Neural crest cell (in vitro differentiated cells): ENCODE measurements around the gene SLC27A3. TPM values are rescaled to one million over a fixed set of nuclear protein-coding genes. Genes with fewer than 3 reads are reported as not detected.

Source experiments
- DNase-seq: peaks from one replicate; pipeline ENCODE4 v3.0.0; 2021; ENCODE audit warnings: low read depth, mixed read lengths, low spot score
- H3K27ac Mint-ChIP-seq: one replicate; pipeline ENCODE4 v1.8.0; 2021; ENCODE audit warnings: mild to moderate bottlenecking, mixed read lengths; ENCODE audit not compliant: unreplicated experiment
- H3K27me3 Mint-ChIP-seq: 2 replicates; pipeline ENCODE4 v1.8.0; 2021; ENCODE audit warnings: low read depth, mild to moderate bottlenecking, mixed read lengths
- H3K36me3 Mint-ChIP-seq: 2 replicates; pipeline ENCODE4 v1.8.0; 2021; ENCODE audit warnings: low read depth, mild to moderate bottlenecking, mixed read lengths
- H3K4me1 Mint-ChIP-seq: 2 replicates; pipeline ENCODE4 v1.8.0; 2021; ENCODE audit warnings: mixed read lengths
- H3K4me3 Mint-ChIP-seq: one replicate; pipeline ENCODE4 v1.8.0; 2021; ENCODE audit warnings: mild to moderate bottlenecking, mixed read lengths
- H3K9me3 Mint-ChIP-seq: 2 replicates; pipeline ENCODE4 v1.8.0; 2021; ENCODE audit warnings: mixed read lengths
- total RNA-seq: library from RNA; stranded (reverse); gene quantifications from 2 replicates; pipeline ENCODE4 v1.2.1, GENCODE V29; 2021
- TF ChIP-seq, protein P1 (sequence below): fragments of 200-600 bp; sonication (generic); conservative IDR thresholded peaks from 2 replicates; pipeline ENCODE4 v1.5.0; 2021; ENCODE audit warnings: antibody characterized with exemption, mild to moderate bottlenecking

Gene SLC27A3
- total RNA-seq, 1 donor from 2014 or later: 16.8 TPM

DNA sequence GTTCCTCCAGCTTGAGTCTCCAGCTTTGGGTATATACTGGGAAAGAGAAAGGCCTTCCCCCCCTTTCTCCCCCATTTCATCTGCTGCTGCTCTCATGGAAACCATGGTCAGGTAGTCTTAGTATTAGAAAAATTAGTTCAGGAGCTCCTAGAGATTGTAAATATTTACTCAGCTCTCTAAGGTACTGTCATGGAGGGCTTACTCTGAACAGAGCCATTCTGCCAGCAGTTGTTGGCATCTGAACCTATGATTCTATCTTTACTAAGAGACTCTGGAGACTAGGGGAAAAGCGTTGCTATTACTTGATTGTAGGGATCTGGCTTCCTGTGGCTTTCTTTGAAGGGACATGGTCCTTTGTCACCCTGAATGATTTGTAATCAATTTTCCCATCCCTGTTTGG is 41.2 kb upstream of the SLC27A3 start:
- Mint-ChIP-seq H3K4me3 (peak overlapping the region; percentile 33), H3K4me1 (peaks cover 43% of the 10 kb centered on the region), H3K36me3 (peaks cover 5% of the 10 kb centered on the region), H3K27me3 (no peaks in the 10 kb centered on the region), H3K27ac (peak overlapping the region; percentile 85), H3K9me3 (no peaks in the 10 kb centered on the region)
- TF ChIP-seq, protein P1, sequence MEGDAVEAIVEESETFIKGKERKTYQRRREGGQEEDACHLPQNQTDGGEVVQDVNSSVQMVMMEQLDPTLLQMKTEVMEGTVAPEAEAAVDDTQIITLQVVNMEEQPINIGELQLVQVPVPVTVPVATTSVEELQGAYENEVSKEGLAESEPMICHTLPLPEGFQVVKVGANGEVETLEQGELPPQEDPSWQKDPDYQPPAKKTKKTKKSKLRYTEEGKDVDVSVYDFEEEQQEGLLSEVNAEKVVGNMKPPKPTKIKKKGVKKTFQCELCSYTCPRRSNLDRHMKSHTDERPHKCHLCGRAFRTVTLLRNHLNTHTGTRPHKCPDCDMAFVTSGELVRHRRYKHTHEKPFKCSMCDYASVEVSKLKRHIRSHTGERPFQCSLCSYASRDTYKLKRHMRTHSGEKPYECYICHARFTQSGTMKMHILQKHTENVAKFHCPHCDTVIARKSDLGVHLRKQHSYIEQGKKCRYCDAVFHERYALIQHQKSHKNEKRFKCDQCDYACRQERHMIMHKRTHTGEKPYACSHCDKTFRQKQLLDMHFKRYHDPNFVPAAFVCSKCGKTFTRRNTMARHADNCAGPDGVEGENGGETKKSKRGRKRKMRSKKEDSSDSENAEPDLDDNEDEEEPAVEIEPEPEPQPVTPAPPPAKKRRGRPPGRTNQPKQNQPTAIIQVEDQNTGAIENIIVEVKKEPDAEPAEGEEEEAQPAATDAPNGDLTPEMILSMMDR: no peak
- no peak for DNase-seq

DNA sequence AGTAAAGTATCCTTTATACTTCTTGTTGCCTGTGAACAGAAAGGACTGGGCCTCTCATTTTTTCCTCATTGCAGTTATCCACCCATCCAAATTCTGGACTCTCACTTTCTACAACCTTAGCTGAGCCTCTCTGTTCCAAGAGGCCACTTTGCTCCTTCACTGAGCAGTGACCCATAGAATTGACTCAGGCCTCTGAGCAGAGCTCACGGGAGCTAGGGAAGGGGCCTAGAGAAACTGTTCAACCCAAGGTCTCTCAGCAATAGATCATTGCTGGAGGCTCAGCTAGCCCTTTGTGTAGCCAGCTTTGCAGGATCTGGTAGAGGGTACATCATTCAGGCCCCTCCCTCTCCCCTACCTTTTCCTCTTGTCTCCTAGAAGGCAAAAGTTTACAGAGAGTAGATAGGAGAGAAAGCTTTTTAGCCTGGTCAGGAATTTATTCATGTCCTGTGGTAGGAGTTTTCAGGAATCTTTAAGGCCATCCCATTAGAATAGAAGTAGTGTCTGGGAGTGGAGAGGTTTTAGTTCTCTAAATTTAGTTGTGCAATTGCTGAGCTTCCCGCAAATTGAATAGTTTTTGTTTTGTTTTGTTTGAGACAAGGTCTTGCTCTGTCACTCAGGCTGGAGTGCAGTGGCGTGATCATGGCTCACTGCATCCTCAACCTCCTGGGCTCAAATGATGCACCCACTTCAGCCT is 40.7 kb upstream of the SLC27A3 start:
- Mint-ChIP-seq H3K36me3 (peaks cover 5% of the 10 kb centered on the region), H3K9me3 (no peaks in the 10 kb centered on the region), H3K4me1 (peaks cover 37% of the 10 kb centered on the region), H3K4me3 (peak overlapping the region; percentile 36), H3K27me3 (no peaks in the 10 kb centered on the region), H3K27ac (peak overlapping the region; percentile 85)
- no peak for DNase-seq
- TF ChIP-seq, protein P1: no peak

DNA sequence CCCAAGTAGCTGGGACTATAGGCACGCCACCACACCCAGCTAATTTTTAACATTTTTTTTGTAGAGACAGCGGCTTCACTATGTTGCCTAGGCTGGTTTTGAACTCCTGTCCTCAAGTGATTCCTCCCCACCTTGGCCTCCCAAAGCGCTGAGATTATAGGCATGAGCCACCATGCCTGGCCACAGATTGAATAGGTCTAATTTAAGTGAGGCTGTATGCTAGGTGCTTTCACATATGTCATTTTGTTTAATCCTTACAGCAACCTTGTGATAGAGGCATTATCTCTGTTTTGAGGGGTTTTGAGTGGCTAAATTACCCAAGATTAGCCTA is 40.2 kb upstream of the SLC27A3 start:
- TF ChIP-seq, protein P1: no peak
- peak overlapping the region; percentile 22 for H3K27ac Mint-ChIP-seq
- H3K4me1 Mint-ChIP-seq: peaks cover 32% of the 10 kb centered on the region
- H3K27me3 Mint-ChIP-seq: no peaks in the 10 kb centered on the region
- H3K9me3 Mint-ChIP-seq: no peaks in the 10 kb centered on the region
- peak overlapping the region; percentile 36 for H3K4me3 Mint-ChIP-seq
- peaks cover 5% of the 10 kb centered on the region for H3K36me3 Mint-ChIP-seq
- DNase-seq: no peak

DNA sequence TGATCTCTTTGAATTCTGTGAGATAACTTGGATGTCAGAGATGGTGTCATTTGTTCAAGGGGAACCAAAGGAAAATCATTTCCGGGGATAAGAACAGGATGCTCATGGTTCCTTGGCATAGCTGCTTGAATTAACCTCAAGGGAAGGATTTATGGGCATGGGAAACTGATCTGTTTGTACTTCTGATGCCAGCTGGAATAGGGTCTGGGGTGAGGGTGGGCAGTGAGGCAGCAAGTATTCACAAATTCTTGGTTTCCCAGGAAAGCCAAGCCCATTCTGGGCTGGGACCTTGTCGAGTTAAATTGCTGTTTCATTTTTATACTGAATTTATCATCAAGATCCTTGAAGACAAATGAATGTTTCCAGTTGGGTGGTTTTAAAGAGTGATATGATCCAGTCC is 33.2 kb upstream of the SLC27A3 start:
- no peak overlapping the region for H3K27ac Mint-ChIP-seq

DNA sequence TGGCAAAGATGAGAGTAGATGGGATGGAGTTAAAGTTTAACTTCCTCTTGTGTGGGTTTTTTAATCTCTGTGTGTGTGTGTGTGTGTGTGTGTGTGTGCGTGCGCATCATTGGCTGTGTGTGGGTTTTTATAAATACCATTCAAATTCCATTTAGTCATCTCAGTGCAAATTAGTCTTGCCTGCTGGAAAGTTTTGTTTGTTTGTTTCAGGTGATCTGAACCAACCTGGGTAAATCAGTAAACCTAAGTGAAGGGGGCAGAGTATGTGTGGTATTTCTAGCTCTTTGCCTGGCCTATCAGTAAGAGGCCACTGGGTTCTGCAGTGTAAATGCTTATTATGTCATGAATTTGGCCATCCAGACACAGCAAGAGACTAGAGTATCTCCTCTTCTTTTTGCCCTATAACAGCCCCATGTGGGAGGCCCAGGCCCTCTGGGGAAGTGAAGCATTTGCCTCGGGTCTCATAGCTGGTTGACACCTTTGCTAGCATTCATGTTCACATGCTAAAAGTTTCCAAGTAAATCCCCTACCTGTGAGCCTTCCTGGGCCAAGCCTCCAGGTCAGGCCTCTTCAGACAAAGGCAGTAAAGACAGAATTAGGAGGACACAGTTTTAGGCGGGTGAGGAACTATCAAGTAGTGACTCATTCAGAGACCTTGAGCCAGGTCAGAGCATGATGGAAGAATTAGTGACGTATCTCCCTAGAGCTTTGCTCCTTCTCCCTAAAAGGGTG is 32.6 kb upstream of the SLC27A3 start:
- Mint-ChIP-seq H3K27me3 (no peaks in the 10 kb centered on the region), H3K36me3 (peaks cover 8% of the 10 kb centered on the region), H3K4me1 (no peaks in the 10 kb centered on the region), H3K9me3 (no peaks in the 10 kb centered on the region), H3K4me3 (no peak overlapping the region), H3K27ac (no peak overlapping the region)
- no peak for DNase-seq
- TF ChIP-seq, protein P1: no peak

More for the DNA sequence above, 33.2 kb upstream of the SLC27A3 start:
- TF ChIP-seq, protein P1: no peak
- Mint-ChIP-seq H3K4me3 (no peak overlapping the region), H3K27me3 (no peaks in the 10 kb centered on the region), H3K9me3 (no peaks in the 10 kb centered on the region), H3K4me1 (no peaks in the 10 kb centered on the region), H3K36me3 (peaks cover 8% of the 10 kb centered on the region)
- DNase-seq: no peak
